Neural progenitor cell (in vitro differentiated cells): Measurements from ENCODE around the gene CNOT1. TPM values are rescaled to one million over a fixed set of nuclear protein-coding genes. Genes with fewer than 3 reads are reported as not detected.
A peak's percentile ranks its signal among the peaks of the same experiment; 100 is the strongest.

ENCODE experiments used
- DNase-seq: peaks from one replicate; pipeline ENCODE4 v3.0.0-alpha.2; 2016; ENCODE audit warnings: low spot score
- H2AFZ ChIP-seq: fragments of 200-600 bp; sonication (generic); replicated peaks from 2 replicates; pipeline ENCODE4 v1.6.1; 2016; ENCODE audit warnings: antibody characterized with exemption
- H3F3A ChIP-seq: fragments of 200-600 bp; sonication (generic); 2 replicates; pipeline ENCODE4 v1.6.1; 2016; ENCODE audit warnings: antibody characterized with exemption, low read depth
- H3K27ac ChIP-seq: fragments of 200-600 bp; sonication (generic); 2 replicates; pipeline ENCODE4 v1.5.1; 2016; ENCODE audit warnings: mild to moderate bottlenecking
- H3K27me3 ChIP-seq: fragments of 200-600 bp; sonication (generic); 2 replicates; pipeline ENCODE4 v1.6.1; 2016; ENCODE audit warnings: mild to moderate bottlenecking, moderate library complexity
- H3K36me3 ChIP-seq: fragments of 200-600 bp; sonication (generic); 2 replicates; pipeline ENCODE4 v1.5.1; 2016
- H3K4me1 ChIP-seq: fragments of 200-600 bp; sonication (generic); 2 replicates; pipeline ENCODE4 v1.6.1; 2016; ENCODE audit warnings: mixed run types
- H3K4me2 ChIP-seq: fragments of 200-600 bp; sonication (generic); 2 replicates; pipeline ENCODE4 v1.6.1; 2016
- H3K4me3 ChIP-seq: fragments of 200-600 bp; sonication (generic); 2 replicates; pipeline ENCODE4 v1.5.1; 2016
- H3K79me2 ChIP-seq: fragments of 200-600 bp; sonication (generic); 2 replicates; pipeline ENCODE4 v1.6.1; 2016; ENCODE audit warnings: low read depth
- H3K9ac ChIP-seq: fragments of 200-600 bp; sonication (generic); 2 replicates; pipeline ENCODE4 v1.6.1; 2016
- H3K9me3 ChIP-seq: fragments of 200-600 bp; sonication (generic); 2 replicates; pipeline ENCODE4 v1.5.1; 2016; ENCODE audit warnings: low read depth
- H4K20me1 ChIP-seq: fragments of 200-600 bp; sonication (generic); 2 replicates; pipeline ENCODE4 v1.6.1; 2016; ENCODE audit warnings: low read depth
- H3K27ac Mint-ChIP-seq: 3 replicates; pipeline ENCODE4 v1.8.0; 2021; ENCODE audit warnings: mixed read lengths
- H3K27me3 Mint-ChIP-seq: 2 replicates; pipeline ENCODE4 v1.8.0; 2022; ENCODE audit warnings: low read depth, mild to moderate bottlenecking, inconsistent platforms, moderate library complexity, mixed read lengths; ENCODE audit not compliant: insufficient read depth
- H3K36me3 Mint-ChIP-seq: 3 replicates; pipeline ENCODE4 v1.8.0; 2021; ENCODE audit warnings: mixed read lengths
- H3K4me1 Mint-ChIP-seq: 3 replicates; pipeline ENCODE4 v1.8.0; 2021; ENCODE audit warnings: mixed read lengths
- H3K4me3 Mint-ChIP-seq: 3 replicates; pipeline ENCODE4 v1.8.0; 2021; ENCODE audit warnings: mild to moderate bottlenecking, moderate library complexity, mixed read lengths
- H3K9me3 Mint-ChIP-seq: 3 replicates; pipeline ENCODE4 v1.8.0; 2020; ENCODE audit warnings: mixed read lengths
- CTCF ChIP-seq: fragments of 200-600 bp; sonication (generic); IDR thresholded peaks from 2 replicates; pipeline ENCODE4 v1.5.1; 2017; ENCODE audit warnings: antibody characterized with exemption, mild to moderate bottlenecking
- EZH2 ChIP-seq: fragments of 200-600 bp; sonication (generic); IDR thresholded peaks from 2 replicates; pipeline ENCODE4 v1.6.1; 2017; ENCODE audit warnings: antibody characterized with exemption, mild to moderate bottlenecking, moderate library complexity
- EZH2phosphoT487 ChIP-seq: fragments of 200-600 bp; sonication (generic); IDR thresholded peaks from 2 replicates; pipeline ENCODE4 v1.6.1; 2017; ENCODE audit warnings: antibody characterized with exemption
- total RNA-seq: library from RNA; depleted of rRNA; stranded (reverse); fragments of >200 nt; gene quantifications from 2 replicates; pipeline ENCODE4 v1.2.3, GENCODE V29; 2015; ENCODE audit warnings: low replicate concordance

The CNOT1 gene
- total RNA-seq, 1 donor from 2014 or later: 241 TPM

- peaks cover 21% of the 10 kb centered on the region for H3K4me1 Mint-ChIP-seq
- H3K27ac Mint-ChIP-seq: no peak overlapping the region
- peak overlapping the region; percentile 65 for H3K4me3 Mint-ChIP-seq
These were observed 117.5 kb downstream of the CNOT1 start for GRCh38 chr16:58511933-58512815.

GRCh38 chr16:58510776-58511628 is 118.6 kb downstream of the CNOT1 start:
- no peak overlapping the region for H2AFZ ChIP-seq
- H3K4me3 ChIP-seq: no peak overlapping the region
- H3K27me3 ChIP-seq: no peaks in the 10 kb centered on the region
- no peak for DNase-seq
- peaks cover 13% of the 10 kb centered on the region for H3K4me1 Mint-ChIP-seq
- H3K9me3 Mint-ChIP-seq: no peaks in the 10 kb centered on the region
- peaks cover 12% of the 10 kb centered on the region for H3K27me3 Mint-ChIP-seq
- H3K9me3 ChIP-seq: no peaks in the 10 kb centered on the region
- H3K36me3 ChIP-seq: no peaks in the 10 kb centered on the region
- H3K4me1 ChIP-seq: peaks cover 10% of the 10 kb centered on the region
- no peak overlapping the region for H3K4me3 Mint-ChIP-seq
- no peak overlapping the region for H3K27ac ChIP-seq
- H3K79me2 ChIP-seq: peaks cover 14% of the 10 kb centered on the region
- TF ChIP-seq EZH2: no peak
- TF ChIP-seq CTCF: no peak
- no peak for TF ChIP-seq EZH2phosphoT487
- no peak overlapping the region for H3K27ac Mint-ChIP-seq
- H3F3A ChIP-seq: peaks cover 20% of the 10 kb centered on the region
- H3K4me2 ChIP-seq: no peak overlapping the region
- H4K20me1 ChIP-seq: peaks cover 4% of the 10 kb centered on the region
- peaks cover 3% of the 10 kb centered on the region for H3K36me3 Mint-ChIP-seq
- H3K9ac ChIP-seq: no peak overlapping the region

More at GRCh38 chr16:58511933-58512815, 117.5 kb downstream of the CNOT1 start:
- no peak overlapping the region for H3K4me3 ChIP-seq
- no peaks in the 10 kb centered on the region for H3K36me3 ChIP-seq
- TF ChIP-seq EZH2phosphoT487: no peak
- TF ChIP-seq EZH2: no peak
- peak; percentile 85 for TF ChIP-seq CTCF
- H2AFZ ChIP-seq: no peak overlapping the region
- peak; percentile 85 for DNase-seq
- peaks cover 24% of the 10 kb centered on the region for H3K79me2 ChIP-seq
- H3K4me1 ChIP-seq: peaks cover 15% of the 10 kb centered on the region
- peaks cover 15% of the 10 kb centered on the region for H3K27me3 Mint-ChIP-seq
- H3K27ac ChIP-seq: no peak overlapping the region
- H3K9ac ChIP-seq: no peak overlapping the region
- H3K9me3 ChIP-seq: no peaks in the 10 kb centered on the region
- no peaks in the 10 kb centered on the region for H3K27me3 ChIP-seq
- H4K20me1 ChIP-seq: peaks cover 15% of the 10 kb centered on the region
- no peaks in the 10 kb centered on the region for H3K9me3 Mint-ChIP-seq
- peaks cover 31% of the 10 kb centered on the region for H3F3A ChIP-seq
- H3K36me3 Mint-ChIP-seq: peaks cover 7% of the 10 kb centered on the region
- H3K4me2 ChIP-seq: no peak overlapping the region

- H3K4me3 ChIP-seq: no peak overlapping the region
- no peak for DNase-seq
- no peak overlapping the region for H3K9ac ChIP-seq
- peak overlapping the region; percentile 61 for H3K4me3 Mint-ChIP-seq
- H3K27me3 Mint-ChIP-seq: peaks cover 12% of the 10 kb centered on the region
- H3K36me3 Mint-ChIP-seq: peaks cover 3% of the 10 kb centered on the region
- peak overlapping the region; percentile 64 for H3K27ac Mint-ChIP-seq
- no peak overlapping the region for H2AFZ ChIP-seq
- no peaks in the 10 kb centered on the region for H3K36me3 ChIP-seq
- peaks cover 13% of the 10 kb centered on the region for H3K4me1 Mint-ChIP-seq
- H3F3A ChIP-seq: peaks cover 20% of the 10 kb centered on the region
- H4K20me1 ChIP-seq: peaks cover 4% of the 10 kb centered on the region
- peaks cover 12% of the 10 kb centered on the region for H3K79me2 ChIP-seq
- no peaks in the 10 kb centered on the region for H3K27me3 ChIP-seq
- H3K4me1 ChIP-seq: peaks cover 10% of the 10 kb centered on the region
- no peak overlapping the region for H3K4me2 ChIP-seq
- no peaks in the 10 kb centered on the region for H3K9me3 Mint-ChIP-seq
- TF ChIP-seq CTCF (no peak), EZH2phosphoT487 (no peak)
- no peak overlapping the region for H3K27ac ChIP-seq
- H3K9me3 ChIP-seq: no peaks in the 10 kb centered on the region
These were observed 119.4 kb downstream of the CNOT1 start for GRCh38 chr16:58510097-58510775.
